ENCODE data around the gene DUT.
"Not testable (repeated sequence)": the region's sequence is repeated elsewhere in the genome, so short reads cannot be mapped to it uniquely, and the experiment has no call there.

The DUT gene

DNA sequence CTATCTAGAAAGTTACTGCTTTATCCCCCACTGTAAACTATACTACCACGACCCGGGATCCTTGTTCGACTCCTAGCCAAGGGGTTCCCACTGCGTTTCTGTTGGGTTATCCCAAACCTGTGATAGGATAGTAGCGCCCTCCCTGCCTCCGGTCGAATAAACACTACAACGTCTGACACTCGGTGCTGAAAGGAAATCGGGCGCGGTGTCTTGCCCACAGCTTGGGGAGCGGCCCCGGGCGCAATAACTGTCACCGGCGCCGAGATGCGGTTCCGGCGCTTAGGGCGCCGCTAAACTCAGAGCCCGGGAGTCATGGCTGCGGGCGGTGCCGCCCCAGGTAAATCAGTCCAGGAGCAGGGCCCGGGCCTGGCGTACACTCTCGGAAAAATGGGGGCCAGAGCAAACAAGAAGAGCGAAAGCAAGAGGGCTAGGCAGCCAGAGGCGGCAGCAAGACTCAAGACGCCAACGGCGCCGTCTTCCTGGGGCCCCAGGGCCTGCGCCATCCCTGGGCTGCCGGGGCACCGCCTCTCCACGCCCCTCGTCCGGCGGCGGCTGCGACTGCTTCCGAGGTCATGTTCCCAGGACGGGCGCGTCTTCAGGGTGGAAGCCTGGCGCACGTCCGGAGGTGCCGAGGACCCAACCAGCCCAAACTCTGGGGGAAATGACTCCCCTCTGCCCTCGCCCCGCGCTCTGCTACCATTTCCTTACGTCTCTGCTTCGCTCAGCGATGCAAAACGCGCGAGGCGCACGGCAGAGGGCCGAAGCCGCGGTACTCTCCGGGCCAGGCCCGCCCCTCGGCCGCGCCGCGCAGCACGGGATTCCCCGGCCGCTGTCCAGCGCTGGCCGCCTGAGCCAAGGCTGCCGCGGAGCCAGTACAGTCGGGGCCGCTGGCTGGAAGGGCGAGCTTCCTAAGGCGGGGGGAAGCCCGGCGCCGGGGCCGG is at the start of gene DUT:
TSS of gene DUT (plus strand) at position 575 of the 941 bp plus-strand sequence. CDS start at position 662, 87 bp downstream.
- DNase-seq, result peak; percentile 54 to 60

DNA sequence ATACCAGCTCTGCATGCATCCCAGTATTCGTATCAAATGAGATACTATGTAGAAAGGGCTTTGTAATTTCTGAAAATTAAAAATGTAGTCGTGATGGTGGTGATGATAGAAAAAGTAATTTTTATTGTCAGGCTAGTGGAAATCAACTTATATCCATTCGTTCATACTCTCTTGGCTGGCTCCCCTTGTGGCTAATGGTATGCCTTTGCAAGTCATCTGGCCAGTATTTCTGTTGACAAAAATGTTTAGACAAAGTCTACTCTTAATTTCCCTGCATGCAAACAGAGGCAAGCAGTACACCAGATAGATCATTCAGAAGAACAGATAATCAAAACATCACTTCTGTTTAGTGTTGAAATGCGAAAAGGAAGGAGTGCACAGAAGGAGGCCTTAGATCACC is 49.6 kb upstream of the DUT start:
- no peak for DNase-seq

DNA sequence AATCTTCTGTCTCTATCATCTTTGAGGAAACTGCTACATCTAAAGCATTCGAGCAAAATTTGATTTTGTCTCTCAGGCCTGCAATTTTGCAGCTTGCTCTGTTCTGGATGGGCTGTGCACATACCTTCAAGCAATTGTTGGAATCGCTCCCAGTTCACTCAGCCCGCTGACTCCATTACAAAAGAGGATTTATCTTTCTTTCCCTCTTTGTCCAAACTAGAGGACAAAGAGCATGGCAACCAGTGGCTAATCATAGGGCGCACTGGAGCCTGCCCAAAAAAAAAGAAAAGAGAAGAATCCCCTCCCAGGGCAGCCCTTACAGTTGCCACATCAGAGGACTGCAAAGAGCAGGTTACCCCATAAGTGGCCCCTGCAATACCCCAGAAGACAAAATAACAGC is 49.0 kb upstream of the DUT start:
- no peak for DNase-seq

DNA sequence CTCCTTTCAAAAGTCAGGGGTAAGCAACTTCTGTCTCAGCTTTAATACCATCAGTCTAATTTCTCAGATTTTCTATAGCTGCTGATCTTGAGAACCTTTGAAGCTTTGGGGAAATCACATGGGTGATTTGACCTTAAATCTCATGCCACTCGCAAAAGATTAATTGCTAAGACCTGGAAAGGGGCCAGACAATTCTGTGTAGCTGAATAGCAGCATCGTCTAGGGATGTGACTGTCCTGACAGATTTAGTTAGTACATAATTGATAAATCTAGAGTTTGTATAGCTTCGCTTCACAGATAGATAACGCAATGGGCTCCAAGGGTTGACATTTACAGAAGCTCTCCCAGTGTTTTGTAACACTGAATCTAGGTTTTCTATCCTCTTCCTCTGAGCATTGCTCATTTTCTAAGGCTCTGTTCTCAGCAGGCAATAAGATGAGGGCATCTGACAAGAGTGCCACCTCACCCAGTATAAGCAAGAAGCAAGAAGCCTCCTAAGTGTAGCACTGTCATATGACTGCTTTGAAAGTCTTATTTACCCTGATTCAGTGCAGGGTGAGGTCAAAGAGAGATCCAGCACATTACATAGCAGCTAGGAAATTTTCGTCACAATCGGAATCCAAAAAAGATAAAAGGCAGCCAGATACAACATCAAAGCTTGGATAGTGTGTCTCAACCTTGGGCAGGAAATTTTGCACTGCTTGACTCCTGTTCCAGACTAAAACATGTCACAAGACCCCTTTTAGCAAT is 47.7 kb upstream of the DUT start:
- no peak for DNase-seq

DNA sequence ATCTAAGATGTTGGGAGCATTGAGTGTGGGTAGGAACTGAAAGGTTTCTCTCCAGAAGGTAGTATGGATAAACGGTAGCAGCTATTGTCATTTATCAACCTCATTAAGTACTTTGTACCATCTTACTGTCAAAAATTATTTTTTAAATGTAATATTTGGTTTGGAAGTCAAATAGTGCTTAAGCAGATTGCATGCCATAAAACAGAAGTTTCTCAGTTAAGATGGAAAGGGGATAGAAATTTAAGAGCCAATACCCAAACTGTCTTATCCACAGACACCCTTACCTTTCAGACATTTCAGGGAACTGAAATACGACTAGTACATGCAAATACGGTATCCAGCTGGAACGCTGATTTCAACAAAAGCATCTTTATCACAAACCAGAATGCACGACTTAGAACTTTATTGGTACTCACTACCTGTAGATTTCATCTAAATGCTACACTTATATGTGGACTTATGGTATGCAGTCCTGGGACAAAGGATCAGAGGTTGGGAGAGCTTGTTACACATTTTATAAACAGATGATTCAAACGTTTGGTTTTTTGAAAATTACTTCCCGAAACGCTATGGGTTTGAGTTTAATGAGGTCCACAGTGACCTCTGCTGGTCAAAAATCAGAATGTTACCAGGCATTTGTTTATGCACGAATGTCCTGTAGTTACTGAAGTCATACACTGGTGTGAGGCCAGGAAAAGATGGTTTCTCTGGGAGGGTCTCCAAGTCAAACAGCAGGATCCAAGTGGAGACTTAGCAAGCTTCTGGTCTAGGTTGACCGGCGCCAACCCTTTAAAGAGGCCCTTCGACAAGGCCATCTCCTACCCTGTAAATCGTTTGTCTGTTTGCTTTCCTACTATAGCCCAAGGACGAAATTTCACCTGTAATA is 45.7 kb upstream of the DUT start:
- peak; percentile 44 to 58 for DNase-seq

DNA sequence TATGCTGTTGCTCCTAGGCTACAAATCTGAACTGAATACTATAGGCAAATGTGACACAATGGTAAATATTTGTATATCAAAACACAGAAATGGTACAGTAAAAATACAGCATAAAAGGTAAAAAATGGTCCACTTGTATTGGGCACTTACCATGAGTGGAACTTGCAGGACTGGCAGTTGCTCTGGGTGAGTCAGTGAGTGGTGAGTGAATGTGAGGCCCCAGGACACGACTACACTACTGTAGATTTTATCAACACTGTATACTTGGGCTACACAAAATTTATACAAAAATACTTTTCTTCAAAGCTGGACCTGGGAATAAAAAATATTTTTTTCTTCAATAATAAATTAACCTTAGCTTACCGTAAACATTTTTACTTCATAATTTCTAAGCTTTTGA is 41.6 kb upstream of the DUT start:
- no peak for DNase-seq

DNA sequence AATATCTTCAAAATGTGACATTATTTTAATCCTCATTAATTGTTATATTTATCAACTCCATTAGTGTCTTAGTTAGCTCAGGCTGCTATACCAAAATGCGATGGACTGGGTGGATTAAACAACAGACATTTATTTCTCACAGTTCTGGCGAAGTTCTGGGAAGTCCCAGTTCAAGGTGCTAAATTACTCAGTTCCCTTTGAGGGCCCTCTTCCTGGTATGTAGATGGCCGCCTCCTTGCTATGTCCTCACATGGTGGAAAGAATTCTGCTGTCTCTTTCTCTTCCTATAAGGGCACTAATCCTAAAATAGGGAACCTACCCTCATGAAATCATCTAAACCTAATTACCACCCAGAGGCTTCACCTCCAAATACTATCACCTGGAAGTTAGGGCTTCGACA is 38.8 kb upstream of the DUT start:
- DNase-seq, result no peak

DNA sequence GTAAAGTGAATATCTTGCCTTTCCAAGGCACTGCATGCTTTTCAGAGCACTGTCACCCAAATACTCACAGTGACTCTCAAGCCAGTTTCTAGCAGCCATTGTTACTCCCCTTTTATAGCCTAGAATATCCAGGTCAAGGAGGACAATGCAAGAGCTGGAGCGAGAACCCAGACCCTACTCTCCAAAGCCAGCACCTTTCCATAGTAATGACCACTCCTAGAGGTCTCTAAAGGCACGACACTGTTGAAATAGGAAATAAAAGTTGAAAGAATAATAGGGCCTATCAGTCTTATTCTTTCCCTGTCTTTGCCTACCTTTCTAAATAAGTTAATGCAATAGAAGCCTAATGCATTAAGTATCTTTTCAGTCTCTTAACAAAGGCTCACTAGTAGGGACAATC is 33.6 kb upstream of the DUT start:
- DNase-seq, result no peak

DNA sequence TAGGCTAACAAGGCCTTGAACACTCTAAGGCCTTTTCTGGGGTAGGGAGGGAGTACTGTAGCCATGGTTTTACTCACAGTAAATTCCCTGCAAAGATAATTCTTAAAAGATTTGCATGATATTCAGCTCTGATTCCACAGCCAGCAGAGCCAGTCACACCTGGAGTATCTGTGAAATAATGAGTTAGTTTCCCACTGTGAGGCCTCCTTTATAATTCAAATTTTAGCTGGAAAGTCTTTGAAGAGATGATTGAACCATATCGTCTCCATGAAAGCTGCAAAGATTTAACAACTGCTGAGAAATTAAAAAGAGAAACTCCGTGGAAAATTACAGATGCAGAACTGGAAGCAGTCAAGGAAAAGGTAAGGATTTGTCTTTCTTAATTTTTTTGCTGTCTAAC is 32.3 kb upstream of the DUT start:
- DNase-seq, result no peak

DNA sequence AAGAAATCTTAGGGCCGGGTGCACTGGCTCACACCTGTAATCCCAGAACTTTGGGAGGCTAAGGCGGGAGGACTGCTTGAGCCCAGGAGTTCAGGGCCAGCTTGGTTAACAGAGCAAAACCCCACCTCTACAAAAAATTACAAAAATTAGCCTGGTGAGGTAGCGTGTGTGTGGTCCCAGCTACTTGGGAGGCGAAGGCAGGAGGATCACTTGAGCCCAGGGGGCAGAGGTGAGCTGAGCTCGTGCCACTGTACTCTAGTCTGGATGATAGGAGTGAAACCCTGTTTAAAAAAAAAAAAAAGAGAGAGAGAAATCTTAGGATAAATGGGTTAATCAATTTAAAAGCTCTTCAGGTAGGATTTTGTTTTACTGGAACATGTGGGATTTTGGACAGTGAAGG is 31.2 kb upstream of the DUT start:
- DNase-seq, result no peak

DNA sequence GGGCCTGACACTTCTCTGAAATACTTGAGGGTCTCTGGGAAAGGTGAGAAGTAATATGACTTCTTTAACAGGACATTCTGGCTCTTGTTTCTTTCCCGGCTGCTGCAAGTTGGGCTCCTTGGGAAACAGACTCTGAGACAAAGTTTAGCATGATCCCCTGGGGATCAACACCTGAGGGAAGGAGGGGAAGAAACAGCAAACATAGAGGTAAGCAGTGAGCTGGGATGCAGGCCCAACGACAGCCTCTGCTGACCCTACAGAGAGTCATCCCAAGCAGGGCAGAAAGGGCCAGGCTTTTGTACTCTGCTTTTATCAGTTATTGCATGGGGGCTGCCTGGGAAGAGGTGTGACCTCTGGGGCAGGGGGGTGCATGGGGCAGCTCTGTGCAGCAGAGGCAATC is 26.8 kb upstream of the DUT start:
- no peak for DNase-seq

DNA sequence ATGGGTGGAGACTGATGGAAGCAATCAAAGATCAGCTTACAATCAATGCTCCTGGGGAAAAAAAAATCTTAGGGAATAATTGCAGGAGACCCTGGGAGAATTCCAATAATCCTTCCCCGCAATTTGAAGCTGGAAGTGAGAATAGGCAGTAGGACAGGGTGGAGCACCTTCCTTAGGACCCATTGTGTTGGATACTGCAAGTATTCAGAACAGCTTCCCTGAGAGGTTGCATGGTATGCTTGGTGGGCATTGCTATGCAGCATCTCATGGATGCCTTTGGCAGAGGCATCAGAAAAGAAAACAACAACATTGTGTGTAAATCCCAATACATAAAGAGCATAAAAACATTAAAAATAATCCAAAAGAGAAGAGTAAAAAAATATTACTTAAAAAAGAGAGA is 24.6 kb upstream of the DUT start:
- no peak for DNase-seq

DNA sequence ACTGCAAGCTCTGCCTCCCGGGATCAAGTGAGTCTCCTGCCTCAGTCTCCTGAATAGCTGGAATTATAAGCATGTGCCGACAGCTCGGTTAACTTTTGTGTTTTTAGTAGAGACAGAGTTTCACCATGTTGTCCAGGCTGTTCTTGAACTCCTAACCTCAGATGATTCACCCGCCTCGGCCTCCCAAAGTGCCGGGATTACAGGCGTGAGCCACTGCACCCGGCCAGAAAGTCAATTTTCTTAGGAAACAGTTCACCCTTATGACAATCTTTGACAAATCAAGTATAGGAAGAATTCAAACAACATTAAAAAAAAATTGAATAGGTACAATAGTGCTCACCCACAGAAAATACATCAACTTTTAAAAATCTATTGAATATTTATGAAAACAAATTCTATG is 23.6 kb upstream of the DUT start:
- DNase-seq, result no peak

DNA sequence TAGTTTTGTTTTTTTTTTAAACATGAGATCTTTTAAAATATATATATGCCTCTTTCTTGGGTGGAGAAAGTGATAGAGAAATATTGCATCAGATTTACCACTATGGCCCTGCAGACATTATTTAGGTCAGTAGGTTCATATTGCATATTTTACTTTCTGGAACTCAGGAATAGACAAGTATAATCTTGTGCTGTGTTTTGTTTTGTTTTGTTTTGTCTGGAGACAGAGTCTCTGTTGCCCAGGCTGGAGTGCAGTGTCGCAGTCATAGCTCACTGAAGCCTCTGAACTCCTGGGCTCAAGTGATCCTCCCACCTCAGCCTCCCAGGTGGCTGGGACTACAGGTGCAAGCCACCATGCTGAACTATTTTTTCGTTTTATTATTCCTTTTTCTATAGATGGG is 21.5 kb upstream of the DUT start:
- DNase-seq, result no peak

DNA sequence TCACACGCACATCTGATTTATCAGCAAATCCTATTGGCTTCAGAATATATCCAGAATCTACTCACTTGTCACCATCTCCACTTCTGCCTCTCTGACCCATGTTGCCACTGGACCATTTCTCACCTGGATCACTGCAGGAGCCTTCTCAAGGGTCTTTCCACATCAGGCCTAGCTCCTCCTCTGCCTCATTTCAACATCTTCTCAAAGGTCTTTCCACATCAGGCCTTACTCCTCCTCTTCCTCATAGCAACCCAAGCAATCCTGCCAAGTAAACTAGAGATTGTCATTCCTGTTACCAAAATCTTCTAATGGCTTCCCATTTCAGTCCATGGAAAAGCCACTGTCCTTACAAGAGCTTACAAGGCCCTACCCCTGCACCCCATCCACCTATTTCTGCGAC is 18.0 kb upstream of the DUT start:
- DNase-seq, result no peak

DNA sequence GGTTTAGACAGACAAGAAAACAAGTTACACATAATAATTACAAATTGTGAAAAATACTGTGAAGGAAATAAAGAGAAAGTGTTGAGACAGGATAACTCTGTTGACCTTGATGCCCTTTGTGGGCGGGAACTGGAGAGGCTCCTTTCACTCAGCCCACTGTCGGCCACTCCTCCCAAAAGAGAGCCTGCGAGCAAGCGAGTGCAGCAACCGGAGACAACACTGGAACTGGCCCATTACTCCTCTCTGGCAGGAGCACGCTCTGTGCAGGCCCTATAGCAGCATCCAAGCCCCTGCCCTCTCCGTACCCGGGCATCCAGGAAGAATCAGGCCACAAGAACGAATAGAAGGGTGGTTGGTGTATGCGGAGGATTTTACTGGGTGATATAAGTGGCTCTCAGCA is 16.2 kb upstream of the DUT start:
- DNase-seq, result no peak

DNA sequence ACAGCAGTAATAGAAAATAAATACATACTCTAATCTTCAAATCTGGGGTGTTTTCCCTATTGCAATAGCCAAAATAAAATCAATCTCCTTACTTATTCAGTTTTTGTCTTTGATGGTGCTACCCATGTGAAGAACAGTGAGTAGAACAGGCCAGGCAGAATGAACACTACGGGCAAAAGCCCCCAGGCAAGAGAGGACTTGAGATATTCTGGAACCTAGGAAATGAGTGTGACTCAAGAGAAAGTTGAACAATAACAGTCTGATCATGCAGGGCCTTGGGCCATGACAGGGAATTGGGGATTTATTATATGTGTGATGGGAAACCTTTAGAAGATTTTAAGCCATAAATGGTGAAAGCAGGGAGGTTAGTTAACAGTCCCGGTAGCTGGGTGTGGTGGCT is 14.0 kb upstream of the DUT start:
- no peak for DNase-seq

DNA sequence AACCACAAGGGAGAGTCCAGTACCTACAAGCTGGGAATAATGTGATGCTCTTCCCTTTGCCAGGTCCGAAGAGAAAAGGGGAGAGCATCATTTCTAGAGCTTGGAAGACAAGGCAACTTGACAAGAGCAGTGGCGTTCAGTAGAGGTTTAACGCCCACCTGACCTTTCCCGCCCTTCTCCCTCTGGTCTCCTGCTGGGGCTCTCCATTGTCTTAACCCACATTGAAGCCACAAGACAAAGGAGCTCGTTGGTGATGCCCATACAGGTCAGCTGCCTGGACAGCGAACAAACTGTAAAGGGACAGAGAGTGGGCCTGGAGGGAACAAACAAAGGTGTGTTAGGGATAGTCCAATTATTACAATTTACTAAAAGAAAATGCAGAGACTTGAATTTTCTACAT is 13.1 kb upstream of the DUT start:
- no peak for DNase-seq

DNA sequence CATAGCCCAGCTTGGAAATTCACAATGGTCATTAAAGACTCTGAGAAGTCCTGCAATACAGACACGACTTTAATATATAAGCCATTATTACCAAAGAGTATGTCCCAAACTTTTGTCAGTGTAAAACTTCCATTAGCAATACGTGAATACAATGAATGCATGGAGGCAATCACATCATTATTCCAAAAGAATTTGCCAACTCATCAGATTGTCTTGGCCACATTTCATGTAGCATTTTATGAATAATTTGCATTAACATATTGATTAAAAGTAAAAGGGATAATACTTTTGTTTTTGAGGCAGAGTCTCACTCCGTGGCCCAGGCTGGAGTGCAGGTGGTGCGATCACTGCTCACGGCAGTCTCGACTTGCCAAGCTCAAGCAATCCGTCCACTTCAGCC is 7.9 kb upstream of the DUT start:
- DNase-seq, result no peak

DNA sequence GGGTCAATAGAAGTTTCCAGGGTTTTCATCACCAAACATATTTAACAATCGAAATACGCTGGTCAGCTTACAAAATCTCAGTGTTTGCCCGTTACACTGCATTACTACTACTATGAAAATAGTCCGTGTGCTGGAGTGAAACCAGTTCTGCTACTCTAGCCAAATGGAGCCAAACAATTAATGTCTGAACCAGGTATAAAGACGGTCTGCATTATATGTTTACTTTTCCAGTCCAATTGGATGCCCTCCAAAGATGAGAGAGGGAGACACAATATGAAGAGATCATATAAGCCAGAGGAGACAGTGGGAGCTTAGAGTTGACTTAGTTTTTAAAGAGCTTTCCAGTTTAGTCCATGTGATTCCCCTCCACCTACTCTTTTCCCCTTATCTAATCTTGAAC is 6.3 kb upstream of the DUT start:
- no peak for DNase-seq

DNA sequence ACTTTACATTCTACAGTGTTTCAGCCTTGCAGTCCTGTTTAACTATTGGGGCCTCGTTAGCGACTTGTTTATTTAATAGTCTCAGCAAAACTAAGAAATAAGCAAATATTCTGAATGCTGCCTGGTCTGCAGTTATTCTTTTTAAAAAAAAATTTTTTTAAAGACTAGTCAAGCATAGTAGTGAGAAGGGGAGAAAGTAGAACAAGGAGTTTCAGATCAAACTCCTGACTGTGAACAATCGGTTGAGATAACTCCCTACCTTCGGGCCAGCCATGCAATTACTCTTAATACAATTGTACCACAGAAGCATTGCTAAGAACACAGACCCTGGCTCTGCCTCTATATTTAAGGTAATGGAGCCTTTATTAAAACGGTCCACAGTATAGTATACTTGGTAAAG is 5.8 kb upstream of the DUT start:
- no peak for DNase-seq

DNA sequence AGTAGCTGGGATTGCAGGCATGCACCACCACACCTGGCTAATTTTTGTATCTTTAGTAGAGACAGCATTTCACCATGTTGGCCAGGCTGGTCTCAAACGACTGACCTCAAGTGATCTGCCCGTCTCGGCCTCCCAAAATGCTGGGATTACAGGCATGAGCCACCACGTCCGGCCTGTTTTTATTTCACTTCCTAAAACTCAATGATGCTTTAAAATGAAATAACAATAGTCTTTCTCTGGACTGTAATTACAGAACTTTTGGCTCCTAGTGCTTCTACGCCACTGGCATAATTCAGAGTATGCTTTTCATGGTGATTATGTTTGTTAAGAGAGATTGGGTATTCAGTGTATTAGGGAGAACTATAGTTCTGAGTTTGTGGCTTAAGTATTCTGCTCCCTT is 5.0 kb upstream of the DUT start:
- DNase-seq, result not testable (repeated sequence)

DNA sequence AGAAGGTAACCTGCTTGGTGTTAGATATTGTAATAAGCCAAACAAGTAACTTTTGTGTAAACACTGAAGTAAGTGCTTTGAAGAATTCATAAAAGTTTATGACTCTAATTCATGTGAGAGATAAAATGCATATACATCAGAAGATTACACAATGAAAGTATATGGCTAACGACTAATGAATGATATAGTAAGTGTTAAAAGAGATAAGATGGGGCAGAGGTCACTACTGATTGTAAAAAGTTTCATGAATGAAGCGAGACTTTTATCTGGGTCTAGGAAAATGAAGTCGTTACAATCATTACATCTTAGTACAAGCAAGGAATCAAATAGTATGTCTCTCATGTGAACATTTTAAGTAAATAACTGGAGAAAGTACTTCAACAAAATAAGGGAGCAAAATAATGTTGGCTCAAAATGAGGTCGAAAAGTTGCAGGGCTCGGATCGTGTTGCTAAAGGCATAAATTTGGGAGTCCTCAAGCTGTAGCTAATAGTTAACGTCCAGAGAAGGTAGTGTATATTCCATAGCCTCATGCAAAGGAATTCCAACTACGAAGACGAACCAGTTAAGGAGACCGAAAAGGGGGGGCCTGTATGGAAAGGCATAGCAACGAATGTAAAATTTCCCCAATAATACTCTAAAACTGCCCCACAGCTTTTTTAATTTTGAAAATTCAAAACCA is 984 bp upstream of the DUT start:
- no peak for DNase-seq
